GM18909 (cell line): ENCODE results near the gene ZNF662.
A peak's percentile ranks its signal among the peaks of the same experiment; 100 is the strongest.
"Not testable (repeated sequence)": the region's sequence is repeated elsewhere in the genome, so short reads cannot be mapped to it uniquely, and the experiment has no call there.

Experiments used
- ATAC-seq: cut with Tn5 transposase; IDR thresholded peaks from one replicate; pipeline ENCODE4 v1.9.1; 2021; ENCODE audit warnings: mild to moderate bottlenecking; ENCODE audit not compliant: unreplicated experiment, poor library complexity

ZNF662 gene

GRCh38 chr3:42906070-42906847, at the start of gene ZNF662:
ZNF662 (plus strand) TSS chr3:42906142; CDS start chr3:42908115, 1,973 bp downstream.
- ATAC-seq: no peak

- no peak for ATAC-seq
These were observed 49.4 kb upstream of the ZNF662 start for GRCh38 chr3:42856544-42856943.

- ATAC-seq: no peak
These were observed 41.5 kb upstream of the ZNF662 start for GRCh38 chr3:42864321-42864950.

- ATAC-seq: no peak
These were observed 40.7 kb upstream of the ZNF662 start for GRCh38 chr3:42865256-42865655.

- ATAC-seq: no peak
These were observed 38.8 kb upstream of the ZNF662 start for GRCh38 chr3:42867138-42867537.

GRCh38 chr3:42868841-42869240, 37.1 kb upstream of the ZNF662 start:
- no peak for ATAC-seq

GRCh38 chr3:42871592-42872196, 34.2 kb upstream of the ZNF662 start:
- no peak for ATAC-seq

GRCh38 chr3:42872718-42873117, 33.2 kb upstream of the ZNF662 start:
- ATAC-seq: no peak

GRCh38 chr3:42873221-42873982, 32.5 kb upstream of the ZNF662 start:
- no peak for ATAC-seq

GRCh38 chr3:42874749-42875148, 31.2 kb upstream of the ZNF662 start:
- ATAC-seq: no peak

- no peak for ATAC-seq
These were observed 30.4 kb upstream of the ZNF662 start, which contains the start of gene CYP8B1 for GRCh38 chr3:42875325-42876151. CYP8B1 (minus strand) TSS chr3:42875879; CDS start chr3:42875816, 63 bp downstream.

GRCh38 chr3:42876401-42876800, 29.5 kb upstream of the ZNF662 start:
- no peak for ATAC-seq

- ATAC-seq: no peak
These were observed 28.8 kb upstream of the ZNF662 start for GRCh38 chr3:42876940-42877720.

GRCh38 chr3:42877881-42878280, 28.1 kb upstream of the ZNF662 start:
- no peak for ATAC-seq

- no peak for ATAC-seq
These were observed 25.8 kb upstream of the ZNF662 start for GRCh38 chr3:42880183-42880582.

GRCh38 chr3:42880601-42881451, 25.1 kb upstream of the ZNF662 start:
- ATAC-seq: peak; percentile 98

- ATAC-seq: not testable (repeated sequence)
These were observed 22.6 kb upstream of the ZNF662 start for GRCh38 chr3:42883251-42883930.

GRCh38 chr3:42884324-42884723, 21.6 kb upstream of the ZNF662 start:
- ATAC-seq: no peak
